Tibial nerve (tissue), 4 donors: Measurements from ENCODE around the gene OPCML.

Experiments used
- EP300 ChIP-seq, 2 donors: sonication (generic); formaldehyde crosslinking; IDR thresholded peaks; one replicate each; pipeline ENCODE4 v1.6.1; 2017; ENCODE audit warnings: antibody characterized with exemption in 2 of 2, mild to moderate bottlenecking in 1 of 2
- TF ChIP-seq, protein P1 (sequence below), 5 experiments: fragments of 200-600 bp in 3 of 5; fragments of 450-650 bp in 2 of 5; sonication (generic) in 3 of 5; IDR thresholded peaks; one replicate each; pipeline ENCODE4 v1.5.1; 2016 to 2019; ENCODE audit warnings: antibody characterized with exemption in 5 of 5, mild to moderate bottlenecking in 3 of 5, moderate library complexity in 2 of 5

DNA sequence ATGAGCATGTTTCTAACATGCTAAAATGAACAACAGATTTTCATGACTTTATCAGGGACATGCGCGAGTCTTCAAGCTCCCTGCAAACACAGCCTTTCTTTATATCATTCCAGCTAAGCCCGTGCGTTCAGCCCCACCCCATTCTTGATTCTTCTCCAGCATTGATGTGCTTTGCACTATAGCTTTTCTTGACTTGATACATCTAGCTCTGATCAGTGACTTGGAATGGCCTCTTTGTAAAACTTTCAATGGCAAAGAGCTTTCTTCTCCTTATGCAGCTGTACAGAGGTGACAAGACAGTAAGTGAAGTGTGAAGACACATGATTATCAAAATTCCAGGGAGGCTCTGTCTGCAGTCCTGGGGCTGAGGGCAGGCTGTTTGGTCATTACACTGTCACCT is 561.0 kb downstream of the OPCML start:
- TF ChIP-seq, protein P1, sequence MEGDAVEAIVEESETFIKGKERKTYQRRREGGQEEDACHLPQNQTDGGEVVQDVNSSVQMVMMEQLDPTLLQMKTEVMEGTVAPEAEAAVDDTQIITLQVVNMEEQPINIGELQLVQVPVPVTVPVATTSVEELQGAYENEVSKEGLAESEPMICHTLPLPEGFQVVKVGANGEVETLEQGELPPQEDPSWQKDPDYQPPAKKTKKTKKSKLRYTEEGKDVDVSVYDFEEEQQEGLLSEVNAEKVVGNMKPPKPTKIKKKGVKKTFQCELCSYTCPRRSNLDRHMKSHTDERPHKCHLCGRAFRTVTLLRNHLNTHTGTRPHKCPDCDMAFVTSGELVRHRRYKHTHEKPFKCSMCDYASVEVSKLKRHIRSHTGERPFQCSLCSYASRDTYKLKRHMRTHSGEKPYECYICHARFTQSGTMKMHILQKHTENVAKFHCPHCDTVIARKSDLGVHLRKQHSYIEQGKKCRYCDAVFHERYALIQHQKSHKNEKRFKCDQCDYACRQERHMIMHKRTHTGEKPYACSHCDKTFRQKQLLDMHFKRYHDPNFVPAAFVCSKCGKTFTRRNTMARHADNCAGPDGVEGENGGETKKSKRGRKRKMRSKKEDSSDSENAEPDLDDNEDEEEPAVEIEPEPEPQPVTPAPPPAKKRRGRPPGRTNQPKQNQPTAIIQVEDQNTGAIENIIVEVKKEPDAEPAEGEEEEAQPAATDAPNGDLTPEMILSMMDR (IDR thresholded peaks at IDR 0.05): no peak
- TF ChIP-seq EP300 (IDR thresholded peaks at IDR 0.05): no peak
